Stimulated activated CD8-positive, alpha-beta memory T cell treated with anti-CD3 and anti-CD28 coated beads, Interleukin-15, amount 100 ng/mL, for 48 hours (primary cell): Measurements from ENCODE around the gene NUP205.
"Not testable (repeated sequence)": the region's sequence is repeated elsewhere in the genome, so short reads cannot be mapped to it uniquely, and the experiment has no call there.

Source experiments
- DNase-seq, 2 donors: peaks; one replicate each; pipeline ENCODE4 v3.0.0-alpha.2; 2020; ENCODE audit warnings: low read depth in 2 of 2

The NUP205 gene

DNA sequence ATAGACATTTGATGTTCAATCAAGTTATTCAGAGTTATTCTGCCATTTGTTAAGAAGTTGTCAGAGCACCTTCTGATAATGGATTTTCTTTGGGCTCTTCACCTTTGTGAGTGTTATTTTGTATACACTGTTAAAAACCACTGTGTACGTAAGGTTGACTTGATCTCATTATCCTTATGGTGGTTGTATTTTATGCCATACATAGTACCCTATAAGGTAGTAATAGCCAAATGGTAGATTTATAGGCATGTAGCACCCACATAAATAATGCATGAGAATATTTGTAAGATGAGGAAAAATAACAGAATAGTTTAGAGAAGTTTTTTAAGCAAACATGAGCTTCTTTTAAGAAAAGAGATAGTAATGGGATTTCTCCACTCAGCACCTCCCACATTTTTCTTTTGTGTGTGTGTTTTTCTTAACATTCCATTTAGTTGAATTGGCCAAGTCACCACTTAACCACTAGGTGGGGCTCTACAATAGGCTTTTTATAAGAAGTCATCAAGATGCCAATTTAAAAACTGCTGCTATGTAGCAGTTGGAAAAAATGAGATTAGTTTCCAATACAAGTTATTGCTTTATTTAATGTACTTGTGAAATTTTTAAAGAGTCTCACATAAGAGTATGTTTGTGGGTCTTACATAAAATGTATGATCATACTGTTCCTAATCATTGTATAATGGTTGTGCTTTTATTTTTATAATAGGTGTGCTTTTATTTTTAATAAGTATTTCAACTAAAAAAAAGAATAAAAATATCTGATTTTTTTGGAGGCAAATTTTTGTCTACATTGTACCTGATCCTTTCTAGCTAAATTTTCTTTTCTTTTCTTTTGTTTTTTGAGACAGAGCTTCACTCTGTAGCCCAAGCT, 63.5 kb downstream of the NUP205 start:
- DNase-seq: no peak

- DNase-seq: no peak
Measured at GRCh38 chr7:135634191-135634878, 76.6 kb downstream of the NUP205 start.

- DNase-seq: not testable (repeated sequence)
Measured at GRCh38 chr7:135639690-135640089, 82.0 kb downstream of the NUP205 start.

DNA sequence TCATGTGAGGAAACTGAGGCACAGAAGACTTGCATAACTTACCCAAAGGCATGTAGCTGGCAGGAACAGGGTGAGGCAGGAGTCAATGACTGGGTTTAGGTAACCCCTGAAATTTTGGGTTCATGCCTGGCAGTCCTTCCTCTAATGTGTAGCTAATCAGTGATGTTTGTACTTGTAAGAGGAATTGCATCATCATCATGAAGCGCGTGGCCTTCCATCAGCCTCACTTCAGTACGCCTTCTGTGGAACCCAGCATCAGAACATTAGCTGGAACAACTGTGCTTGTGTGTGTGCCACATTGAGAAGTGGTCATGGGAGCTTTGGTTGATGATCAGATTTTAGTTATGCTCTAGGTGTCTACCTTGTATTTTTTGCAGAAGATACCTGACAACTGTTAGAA, 86.4 kb downstream of the NUP205 start:
- no peak for DNase-seq

DNA sequence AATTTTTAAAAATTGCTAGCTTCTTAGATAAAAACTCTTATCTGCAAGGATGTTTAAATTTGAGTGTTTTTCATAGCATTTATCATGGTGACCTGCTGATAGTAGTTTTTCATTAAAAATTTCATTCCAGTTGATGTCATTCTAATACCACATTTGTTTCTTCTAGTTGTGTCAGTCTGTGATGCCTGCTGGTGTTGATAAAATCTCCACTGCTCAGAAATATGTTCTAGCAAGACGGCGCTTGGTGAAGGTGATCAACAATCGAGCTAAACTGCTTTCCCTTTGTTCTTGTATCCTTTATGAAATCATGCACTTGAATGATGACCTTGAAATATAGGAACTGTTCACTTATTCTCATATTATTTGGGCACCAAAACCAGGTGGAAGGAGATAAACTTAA, 87.0 kb downstream of the NUP205 start:
- DNase-seq: no peak

- no peak for DNase-seq
Measured at GRCh38 chr7:135645296-135645904, 87.7 kb downstream of the NUP205 start.

GRCh38 chr7:135647755-135648154, 90.0 kb downstream of the NUP205 start:
- DNase-seq: no peak

GRCh38 chr7:135648235-135648634, 90.5 kb downstream of the NUP205 start:
- DNase-seq: no peak

DNA sequence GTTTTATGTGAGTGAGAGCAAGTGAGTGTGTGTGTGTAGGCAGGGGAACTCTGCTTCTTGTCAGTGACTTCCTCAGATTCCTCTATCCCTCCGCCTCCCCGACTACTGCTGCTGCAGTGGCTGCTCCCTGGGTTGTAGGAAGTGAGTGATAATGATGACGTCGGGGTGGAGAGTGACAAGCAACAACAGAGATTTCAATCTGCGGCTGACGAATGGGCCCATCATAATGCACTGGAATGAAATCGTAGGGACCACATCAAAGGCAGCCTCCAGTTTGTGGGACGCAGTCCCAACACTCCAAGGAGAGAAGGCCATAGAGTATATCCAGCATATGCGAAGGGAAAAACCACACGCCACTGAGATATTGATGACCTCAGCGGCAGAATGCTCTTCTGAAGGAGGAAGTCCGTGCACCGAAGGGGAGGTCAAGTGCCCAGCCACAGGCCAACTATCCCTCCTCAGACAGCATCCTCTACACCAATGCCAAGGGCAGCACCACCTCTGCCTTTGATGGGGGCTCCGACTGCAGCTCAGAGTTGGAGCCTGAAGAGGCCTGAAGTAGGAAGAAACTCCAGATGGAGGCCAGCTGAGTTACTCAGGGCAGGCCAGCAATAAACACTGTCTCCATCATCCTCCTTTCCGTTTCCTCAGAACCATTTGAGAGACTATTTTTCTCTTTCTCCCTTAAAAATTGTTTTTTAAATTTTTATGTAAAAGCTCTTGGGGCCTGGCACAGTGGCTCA, 93.3 kb downstream of the NUP205 start:
- DNase-seq: no peak

DNA sequence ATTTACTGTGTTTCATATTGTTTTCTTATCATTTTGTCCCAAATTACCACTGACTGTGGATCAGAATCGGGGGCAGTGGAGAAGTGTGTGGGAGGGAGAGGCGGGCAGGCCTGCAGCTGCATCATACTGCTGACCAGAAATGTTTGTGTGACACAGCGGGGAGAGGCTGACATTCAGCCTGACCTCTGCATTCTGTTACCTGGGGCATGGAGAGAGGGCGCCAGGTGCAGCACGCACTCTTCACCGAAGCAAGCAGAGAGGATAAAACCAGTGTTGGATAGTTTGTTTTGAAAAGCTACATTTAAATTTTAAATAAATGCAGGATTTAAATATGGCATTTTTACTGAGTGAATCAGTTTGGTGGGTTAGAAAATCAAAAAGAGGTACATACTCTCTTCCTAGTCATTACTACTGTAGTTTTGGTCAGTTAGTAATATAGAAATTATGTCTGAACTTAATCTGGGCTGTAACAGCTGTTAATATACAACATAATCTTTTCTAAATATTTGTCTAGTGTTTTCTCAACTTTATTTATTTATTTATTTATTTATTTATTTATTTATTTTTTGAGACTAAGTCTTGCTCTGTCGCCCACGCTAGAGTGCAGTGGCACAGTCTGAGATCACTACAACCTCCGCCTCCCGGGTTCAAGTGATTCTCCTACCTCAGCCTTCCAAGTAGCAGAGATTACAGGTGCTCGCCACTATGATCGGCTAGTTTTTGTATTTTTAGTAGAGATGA, 95.8 kb downstream of the NUP205 start:
- DNase-seq: no peak

DNA sequence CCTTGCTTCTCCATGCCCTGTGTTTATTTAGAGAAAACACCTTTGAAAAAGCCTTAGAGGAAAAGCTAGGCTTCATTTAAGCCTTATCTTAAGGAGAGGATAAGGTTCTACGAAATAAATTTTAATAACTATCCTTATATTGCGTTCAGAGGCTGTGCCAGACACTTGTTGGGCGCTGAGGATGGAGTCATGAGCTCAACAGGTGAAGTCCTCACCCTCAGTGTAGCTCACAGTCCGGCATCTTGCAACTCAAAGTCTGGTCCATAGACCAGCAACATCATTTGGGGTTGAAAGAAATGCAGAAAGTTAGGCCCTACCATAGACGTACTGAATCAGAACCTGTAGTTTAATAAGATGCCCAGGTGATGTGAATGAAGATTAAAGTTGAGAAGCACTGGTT, 100.8 kb downstream of the NUP205 start:
- DNase-seq: no peak

DNA sequence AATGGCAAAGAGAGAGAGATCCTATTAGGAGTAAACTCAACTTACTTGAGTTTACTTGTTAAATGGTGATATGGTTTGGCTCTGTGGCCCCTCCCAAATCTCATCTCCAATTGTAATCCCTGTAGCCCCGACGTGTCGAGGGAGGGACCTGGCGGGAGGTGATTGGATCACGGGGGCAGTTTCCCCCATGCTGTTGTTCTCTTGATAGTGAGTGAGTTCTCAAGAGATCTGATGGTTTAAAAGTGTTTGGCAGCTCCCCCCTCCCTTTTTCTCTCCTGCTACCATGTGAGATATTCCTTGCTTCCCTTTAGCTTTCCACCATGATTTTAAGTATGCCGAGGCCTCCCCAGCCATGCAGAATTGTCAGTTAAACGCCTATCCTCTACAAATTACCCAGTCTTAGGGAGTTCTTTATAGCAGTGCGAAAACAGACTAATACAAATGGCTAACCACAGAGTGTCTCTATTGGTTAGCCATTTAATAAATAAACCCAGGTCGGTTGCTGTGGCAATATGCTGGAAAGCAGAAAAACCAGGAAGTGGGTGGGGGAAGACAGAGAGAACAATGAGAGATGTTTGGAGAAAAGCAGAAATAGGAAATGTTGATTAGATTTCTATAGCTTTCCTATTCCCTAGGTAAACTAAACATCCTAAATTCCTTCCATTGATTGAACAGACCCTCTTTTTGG, 101.6 kb downstream of the NUP205 start:
- no peak for DNase-seq

DNA sequence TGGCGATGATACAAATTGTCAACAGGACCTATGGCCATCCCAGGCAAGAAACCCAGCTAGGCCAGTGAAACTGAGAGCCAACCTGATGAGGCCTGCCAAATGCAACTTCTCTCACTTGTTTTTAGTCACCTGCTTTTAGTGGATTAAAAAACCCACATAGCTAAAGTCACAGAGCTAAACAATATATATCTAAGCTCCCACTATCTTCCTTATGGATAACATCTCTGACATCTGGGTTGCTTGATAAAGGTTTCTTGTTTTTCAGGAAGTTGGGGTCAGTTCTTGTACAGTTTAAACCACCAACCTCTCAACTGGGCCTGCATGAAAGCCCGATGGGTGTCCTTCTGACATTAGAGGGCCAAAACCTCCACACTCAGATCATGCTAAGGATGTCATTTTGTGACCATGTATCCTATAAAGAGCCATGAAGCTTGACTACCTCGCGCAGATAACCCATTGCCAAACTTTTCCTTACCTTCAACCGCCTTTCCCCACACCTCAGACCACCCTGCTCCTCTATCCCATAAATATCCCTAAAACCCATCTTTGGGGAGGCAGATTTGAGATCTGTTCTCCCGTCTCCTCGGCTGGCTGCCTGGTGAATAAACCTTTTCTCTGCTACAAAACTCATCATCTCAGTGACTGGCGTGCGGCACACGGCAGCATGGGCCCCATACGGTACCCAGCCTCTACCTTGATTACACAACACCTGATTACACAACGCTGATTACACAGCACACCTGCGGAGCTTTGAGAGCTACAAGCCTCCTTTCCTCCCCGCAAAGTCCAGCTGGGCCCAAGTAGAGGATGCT, 103.8 kb downstream of the NUP205 start:
- no peak for DNase-seq

DNA sequence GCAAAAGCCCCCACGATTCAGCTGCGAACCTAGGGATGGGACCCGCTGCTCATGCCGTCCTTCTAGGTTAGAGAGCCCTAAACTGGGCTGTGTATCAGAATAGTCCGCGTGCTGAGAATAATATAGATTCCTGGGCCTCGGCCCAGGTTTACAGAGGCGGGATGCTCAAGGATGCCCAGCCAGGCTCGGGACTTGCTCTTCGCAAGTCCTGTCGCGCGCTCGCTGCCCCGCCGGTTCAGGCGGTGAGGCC, 104.3 kb downstream of the NUP205 start:
- no peak for DNase-seq

GRCh38 chr7:135662373-135663114, 104.8 kb downstream of the NUP205 start, which contains the start of gene STMP1:
TSS of gene STMP1 (plus strand) at chr7:135662514.
- DNase-seq: peak; percentile 91 to 93

GRCh38 chr7:135664046-135664589, 106.4 kb downstream of the NUP205 start:
- DNase-seq: no peak

DNA sequence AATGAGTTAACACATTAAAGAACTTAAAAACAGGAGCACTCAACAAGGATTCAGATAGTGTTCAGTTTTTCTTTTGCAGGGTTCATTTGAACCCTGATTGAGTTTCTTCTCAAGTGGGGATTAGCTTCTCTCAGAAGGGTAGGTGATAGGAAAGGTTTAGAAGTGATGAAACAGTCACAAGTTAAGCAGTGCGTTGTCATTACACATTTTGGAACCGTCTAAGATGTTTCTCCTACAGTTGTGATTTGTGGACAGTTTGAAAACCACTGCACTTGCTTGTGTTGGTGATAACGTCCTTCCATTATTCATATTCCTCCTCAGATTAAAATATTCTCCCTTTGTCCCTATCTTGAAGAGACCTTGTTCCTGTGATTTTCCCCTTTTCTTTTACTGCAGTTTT, 107.3 kb downstream of the NUP205 start:
- DNase-seq: no peak

DNA sequence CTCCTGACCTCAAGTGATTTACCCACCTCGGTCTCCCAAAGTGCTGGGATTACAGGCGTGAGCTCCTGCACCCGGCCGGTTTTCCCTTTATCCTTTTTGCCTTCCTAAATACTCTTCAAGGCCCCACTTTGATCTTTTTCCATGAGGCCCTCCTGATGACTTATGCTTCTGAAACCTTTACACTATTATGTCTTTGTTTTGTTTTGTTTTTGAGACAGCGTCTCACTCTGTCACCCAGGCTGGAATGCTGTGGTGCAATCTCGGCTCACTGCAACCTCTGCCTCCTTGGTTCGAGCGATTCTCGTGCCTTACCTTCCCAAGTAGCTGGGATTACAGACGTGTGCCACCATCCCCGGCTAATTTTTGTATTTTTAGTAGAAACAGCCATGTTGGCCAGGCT, 108.4 kb downstream of the NUP205 start:
- DNase-seq: no peak

- no peak for DNase-seq
Measured at GRCh38 chr7:135666846-135667245, 109.1 kb downstream of the NUP205 start.
